ENCODE data around the gene PCDHA2. TPM values are rescaled to one million over a fixed set of nuclear protein-coding genes. Genes with fewer than 3 reads are reported as not detected.
"Not testable (repeated sequence)": the region's sequence is repeated elsewhere in the genome, so short reads cannot be mapped to it uniquely, and the experiment has no call there.

Gene PCDHA2
- total and polyA plus RNA-seq, 2 of the 4 experiments (the other 2 are of a cell fraction): not detected

- WGBS, 2 experiments (ENCODE audit: extremely low coverage in 2 of 2, insufficient read length in 1 of 2): no CpG with 5 or more reads among the region's 8 CpGs
Observed at GRCh38 chr5:140833993-140834392, 39.3 kb downstream of the PCDHA2 start, which contains the start of gene PCDHA7. TSS of gene PCDHA7 (plus strand) at chr5:140834269. CDS start at chr5:140834384, 115 bp downstream.

GRCh38 chr5:140834439-140835008, 39.9 kb downstream of the PCDHA2 start:
- H2BK20ac ChIP-seq (ENCODE audit: low read depth, low read length); CTCF ChIA-PET; H3K18ac ChIP-seq (ENCODE audit: low read depth, low read length); H3K9me1 ChIP-seq (ENCODE audit: insufficient read depth, low read length); H4K8ac ChIP-seq (ENCODE audit: low read depth in 2 of 2, low read length in 2 of 2); in situ Hi-C loops (cut with MboI; ENCODE audit: low sequenced_read_pairs); H3K56ac ChIP-seq (ENCODE audit: extremely low read depth, insufficient read depth, low read length); H3K9ac ChIP-seq (ENCODE audit: low read depth, low read length); dilution Hi-C loops (cut with HindIII; ENCODE audit: low sequenced_read_pairs, unreplicated experiment); H3K4me1 ChIP-seq (ENCODE audit: control insufficient read depth, insufficient read depth, low read length); H2BK15ac ChIP-seq (ENCODE audit: low read depth, low read length); ATAC-seq (ENCODE audit: low read depth); H3K23ac ChIP-seq (ENCODE audit: low read depth, low read length); H4K20me1 ChIP-seq (ENCODE audit: insufficient read depth, low read length); H4K5ac ChIP-seq (ENCODE audit: low read depth, low read length); POLR2A ChIA-PET (ENCODE audit: unreplicated experiment); H2BK5ac ChIP-seq (ENCODE audit: low read depth, low read length, poor library complexity, severe bottlenecking); H2AK9ac ChIP-seq (replicated peaks; ENCODE audit: low read depth, low read length, poor library complexity); H4K91ac ChIP-seq (ENCODE audit: insufficient read depth, low read depth, low read length); BruUV-seq (replicated peaks); H3K4me2 ChIP-seq (ENCODE audit: low read depth, low read length); H3K14ac ChIP-seq (replicated peaks; ENCODE audit: low read depth, low read length); H2AK5ac ChIP-seq (ENCODE audit: low read depth, low read length); DNase-seq; H3K27me3 ChIP-seq (ENCODE audit: control insufficient read depth, insufficient read depth, low read length); H3K36me3 ChIP-seq (ENCODE audit: control insufficient read depth, insufficient read depth, low read length); H3K4ac ChIP-seq (ENCODE audit: low read depth, low read length); H3K27ac ChIP-seq (ENCODE audit: insufficient read depth, low read length); H3K79me1 ChIP-seq (ENCODE audit: low read depth in 1 of 2, low read length in 2 of 2); intact Hi-C loops (cut with micrococcal nuclease); H2BK120ac ChIP-seq (ENCODE audit: low read depth, low read length): not testable (repeated sequence)
- peaks cover 21% of the 10 kb centered on the region for H3K9me3 ChIP-seq (ENCODE audit: control insufficient read depth, insufficient read depth, low read length)
- WGBS, 2 experiments (ENCODE audit: extremely low coverage in 2 of 2, insufficient read length in 1 of 2): 40% methylated on average over 2 of the region's 38 CpGs; no CpG with 5 or more reads in 1 of the 2 experiments
- H3K4me3 ChIP-seq (ENCODE audit: insufficient read depth, low read depth, low read length): 0 out of 2 replicates have a peak overlapping the region, but pooled peaks have one; percentile 7
- peak overlapping the region; percentile 49 for H2AFZ ChIP-seq (replicated peaks; ENCODE audit: low read length, poor library complexity)

More at GRCh38 chr5:140833993-140834392, 39.3 kb downstream of the PCDHA2 start, which contains the start of gene PCDHA7:
- Histone ChIP-seq H4K91ac (ENCODE audit: insufficient read depth, low read depth, low read length) (no peak within 1 kb of the TSS), H3K27ac (ENCODE audit: insufficient read depth, low read length) (no peak within 1 kb of the TSS), H2BK120ac (ENCODE audit: low read depth, low read length) (no peak within 1 kb of the TSS), H2BK15ac (ENCODE audit: low read depth, low read length) (no peak within 1 kb of the TSS), H4K20me1 (ENCODE audit: insufficient read depth, low read length) (no peaks in the 10 kb centered on the region), H2BK5ac (ENCODE audit: low read depth, low read length, poor library complexity, severe bottlenecking) (no peak within 1 kb of the TSS), H3K56ac (ENCODE audit: extremely low read depth, insufficient read depth, low read length) (no peak within 1 kb of the TSS), H4K5ac (ENCODE audit: low read depth, low read length) (no peak within 1 kb of the TSS), H2AK9ac (replicated peaks; ENCODE audit: low read depth, low read length, poor library complexity) (no peak within 1 kb of the TSS), H3K14ac (replicated peaks; ENCODE audit: low read depth, low read length) (no peak within 1 kb of the TSS), H2AFZ (replicated peaks; ENCODE audit: low read length, poor library complexity) (peak within 1 kb of the TSS; percentile 49), H3K4me2 (ENCODE audit: low read depth, low read length) (no peak within 1 kb of the TSS), H2BK20ac (ENCODE audit: low read depth, low read length) (no peak within 1 kb of the TSS), H3K9ac (ENCODE audit: low read depth, low read length) (no peak within 1 kb of the TSS), H3K23ac (ENCODE audit: low read depth, low read length) (no peak within 1 kb of the TSS), H3K27me3 (ENCODE audit: control insufficient read depth, insufficient read depth, low read length) (no peaks in the 10 kb centered on the region), H3K9me1 (ENCODE audit: insufficient read depth, low read length) (no peaks in the 10 kb centered on the region), H3K4ac (ENCODE audit: low read depth, low read length) (no peak within 1 kb of the TSS), H4K8ac (ENCODE audit: low read depth in 2 of 2, low read length in 2 of 2) (no peak within 1 kb of the TSS), H3K36me3 (ENCODE audit: control insufficient read depth, insufficient read depth, low read length) (no peaks in the 10 kb centered on the region), H2AK5ac (ENCODE audit: low read depth, low read length) (no peak within 1 kb of the TSS), H3K9me3 (ENCODE audit: control insufficient read depth, insufficient read depth, low read length) (peaks cover 22% of the 10 kb centered on the region), H3K4me3 (ENCODE audit: insufficient read depth, low read depth, low read length) (0 out of 2 replicates have a peak within 1 kb of the TSS, but pooled peaks have one; percentile 7), H3K4me1 (ENCODE audit: control insufficient read depth, insufficient read depth, low read length) (no peaks in the 10 kb centered on the region), H3K79me1 (ENCODE audit: low read depth in 1 of 2, low read length in 2 of 2) (no peaks in the 10 kb centered on the region), H3K18ac (ENCODE audit: low read depth, low read length) (no peak within 1 kb of the TSS)
- dilution Hi-C loops (cut with HindIII; ENCODE audit: low sequenced_read_pairs, unreplicated experiment) (no loop called here), in situ Hi-C loops (cut with MboI; ENCODE audit: low sequenced_read_pairs) (no loop called here), intact Hi-C loops (cut with micrococcal nuclease) (no loop called here)
- DNase-seq (peak; percentile 2), ATAC-seq (ENCODE audit: low read depth) (no peak)
- ChIA-PET POLR2A (ENCODE audit: unreplicated experiment) (no interaction called here), CTCF (no interaction called here)
- BruUV-seq (replicated peaks): no TSS peak
- TF ChIP-seq POLR2A (IDR thresholded peaks at IDR 0.05; ENCODE audit: low read depth, low read length) (no peak), CTCF (conservative IDR thresholded peaks at IDR 0.05; ENCODE audit: low read depth, low read length) (peak; percentile 15; the same call in 1 of the 2 replicates)

Data from IMR-90 (cell line).